Upper lobe of left lung (tissue), 4 donors: Measurements from ENCODE around the gene ISL1.

Experiments
- CTCF ChIP-seq, 6 experiments: fragments of 450-650 bp in 4 of 6; fragments of 200-600 bp in 2 of 6; sonication (generic) in 2 of 6; IDR thresholded peaks; one replicate each; pipeline ENCODE4 v1.5.1; 2016 to 2019; ENCODE audit warnings: antibody characterized with exemption in 6 of 6
- POLR2A ChIP-seq, 4 donors: fragments of 450-650 bp; IDR thresholded peaks; one replicate each; pipeline ENCODE4 v1.5.1; 2016 to 2017; ENCODE audit warnings: antibody characterized with exemption in 4 of 4, mild to moderate bottlenecking in 2 of 4
- POLR2AphosphoS5 ChIP-seq, 2 donors: sonication (generic); formaldehyde crosslinking; IDR thresholded peaks; one replicate each; pipeline ENCODE4 v1.5.1; 2017; ENCODE audit warnings: antibody characterized with exemption in 2 of 2

- TF ChIP-seq POLR2A (IDR thresholded peaks at IDR 0.05), result no peak
- no peak for TF ChIP-seq POLR2AphosphoS5 (IDR thresholded peaks at IDR 0.05)
- no peak for TF ChIP-seq CTCF (IDR thresholded peaks at IDR 0.05)
Observed at GRCh38 chr5:51376509-51376908, 6.7 kb upstream of the ISL1 start.
